Measurements from ENCODE around the gene STPG3. TPM values are rescaled to one million over a fixed set of nuclear protein-coding genes. Genes with fewer than 3 reads are reported as not detected.

The STPG3 gene
- total and polyA plus RNA-seq, 9 of the 15 experiments (the other 6 are each of a cell fraction or from before 2014, with no cell fraction given), result not detected

- TF ChIP-seq PHB (CRISPR knock-in tag; IDR thresholded peaks at IDR 0.05) (no peak), CTCF (IDR thresholded peaks at IDR 0.05 in 2 of 3, conservative IDR thresholded peaks at IDR 0.05 in 1 of 3; ENCODE audit: insufficient read depth in 2 of 3, low read depth in 1 of 3, low read length in 3 of 3) (peak; percentile 48 to 65 (median 61); a peak in 5 of 6 replicates), RBM14 (IDR thresholded peaks at IDR 0.05; ENCODE audit: borderline replicate concordance, insufficient read depth, low read depth, low read length) (0 out of 2 replicates have a peak, but pooled peaks have one; percentile 79), HNRNPLL (IDR thresholded peaks at IDR 0.05; ENCODE audit: low read depth, low read length, poor library complexity, severe bottlenecking) (no peak), ZNF707 (CRISPR knock-in tag; conservative IDR thresholded peaks at IDR 0.05) (no peak), ZNF184 (CRISPR knock-in tag; IDR thresholded peaks at IDR 0.05) (no peak), DACH1 (IDR thresholded peaks at IDR 0.05; ENCODE audit: partially characterized antibody) (no peak), CHCHD3 (CRISPR knock-in tag; IDR thresholded peaks at IDR 0.05) (no peak), ZFP1 (CRISPR knock-in tag; IDR thresholded peaks at IDR 0.05) (no peak), CHD2 (IDR thresholded peaks at IDR 0.05; ENCODE audit: low read depth, low read length) (no peak), TRIM25 (IDR thresholded peaks at IDR 0.05; ENCODE audit: borderline replicate concordance) (no peak), PREB (CRISPR knock-in tag; IDR thresholded peaks at IDR 0.05) (no peak), PHF20 (IDR thresholded peaks at IDR 0.05; ENCODE audit: partially characterized antibody) (no peak), ZKSCAN8 (CRISPR knock-in tag; IDR thresholded peaks at IDR 0.05) (no peak), MBD1 (CRISPR knock-in tag; IDR thresholded peaks at IDR 0.05) (no peak), ID3 (CRISPR knock-in tag; IDR thresholded peaks at IDR 0.05) (no peak), ID3 (tag; IDR thresholded peaks at IDR 0.05) (peak; percentile 59; the same call in 1 of the 2 replicates), ZNF140 (CRISPR knock-in tag; IDR thresholded peaks at IDR 0.05) (no peak), ZNF75A (CRISPR knock-in tag; IDR thresholded peaks at IDR 0.05) (no peak), ZNF232 (CRISPR knock-in tag; IDR thresholded peaks at IDR 0.05) (peak; percentile 93)
Measured at GRCh38 chr9:137302449-137303150, 51.5 kb downstream of the STPG3 start (continued).
